ENCODE data around the gene HERC5.

HERC5 gene

DNA sequence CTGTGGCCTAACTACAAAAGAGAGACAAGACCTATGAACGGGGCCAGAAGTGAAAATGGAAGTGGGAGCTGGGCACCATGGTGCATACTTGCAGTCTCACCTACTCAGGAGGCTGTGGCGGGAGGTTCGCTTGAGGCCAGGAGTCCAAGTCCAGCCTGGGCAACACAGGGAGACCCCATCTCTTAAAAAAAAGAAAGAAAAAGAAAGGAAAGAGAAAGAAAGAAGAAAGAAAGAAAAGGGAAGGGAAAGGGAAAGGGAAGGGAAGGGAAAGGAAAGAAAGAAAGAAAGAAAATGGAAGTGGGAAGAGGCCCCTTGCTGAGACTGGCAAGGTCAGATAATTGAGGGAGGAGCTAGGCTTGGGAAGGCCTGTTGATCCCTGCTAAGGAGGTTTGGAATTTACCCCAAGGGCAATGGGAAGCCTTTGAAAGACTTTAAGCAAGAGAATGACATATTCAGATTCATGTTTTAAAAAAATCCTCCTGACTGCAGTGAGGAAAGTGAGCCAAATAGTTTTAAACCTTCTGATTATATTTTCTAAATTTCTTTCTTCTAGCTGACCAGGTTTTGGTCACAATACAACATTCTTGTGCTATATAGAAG lies 17.7 kb upstream of the HERC5 start:
- no peak for DNase-seq (ENCODE audit: low read depth)
- TF ChIP-seq, protein P1, sequence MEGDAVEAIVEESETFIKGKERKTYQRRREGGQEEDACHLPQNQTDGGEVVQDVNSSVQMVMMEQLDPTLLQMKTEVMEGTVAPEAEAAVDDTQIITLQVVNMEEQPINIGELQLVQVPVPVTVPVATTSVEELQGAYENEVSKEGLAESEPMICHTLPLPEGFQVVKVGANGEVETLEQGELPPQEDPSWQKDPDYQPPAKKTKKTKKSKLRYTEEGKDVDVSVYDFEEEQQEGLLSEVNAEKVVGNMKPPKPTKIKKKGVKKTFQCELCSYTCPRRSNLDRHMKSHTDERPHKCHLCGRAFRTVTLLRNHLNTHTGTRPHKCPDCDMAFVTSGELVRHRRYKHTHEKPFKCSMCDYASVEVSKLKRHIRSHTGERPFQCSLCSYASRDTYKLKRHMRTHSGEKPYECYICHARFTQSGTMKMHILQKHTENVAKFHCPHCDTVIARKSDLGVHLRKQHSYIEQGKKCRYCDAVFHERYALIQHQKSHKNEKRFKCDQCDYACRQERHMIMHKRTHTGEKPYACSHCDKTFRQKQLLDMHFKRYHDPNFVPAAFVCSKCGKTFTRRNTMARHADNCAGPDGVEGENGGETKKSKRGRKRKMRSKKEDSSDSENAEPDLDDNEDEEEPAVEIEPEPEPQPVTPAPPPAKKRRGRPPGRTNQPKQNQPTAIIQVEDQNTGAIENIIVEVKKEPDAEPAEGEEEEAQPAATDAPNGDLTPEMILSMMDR (conservative IDR thresholded peaks at IDR 0.05; ENCODE audit: low read depth, low read length) = no peak
- H3K4me3 ChIP-seq (ENCODE audit: low read depth, low read length) = no peak overlapping the region

GRCh38 chr4:88440146-88440545 lies 16.8 kb upstream of the HERC5 start:
- no peak overlapping the region for H3K4me3 ChIP-seq (ENCODE audit: low read depth, low read length)
- TF ChIP-seq, protein P1 (conservative IDR thresholded peaks at IDR 0.05; ENCODE audit: low read depth, low read length) = no peak
- DNase-seq (ENCODE audit: low read depth) = no peak

DNA sequence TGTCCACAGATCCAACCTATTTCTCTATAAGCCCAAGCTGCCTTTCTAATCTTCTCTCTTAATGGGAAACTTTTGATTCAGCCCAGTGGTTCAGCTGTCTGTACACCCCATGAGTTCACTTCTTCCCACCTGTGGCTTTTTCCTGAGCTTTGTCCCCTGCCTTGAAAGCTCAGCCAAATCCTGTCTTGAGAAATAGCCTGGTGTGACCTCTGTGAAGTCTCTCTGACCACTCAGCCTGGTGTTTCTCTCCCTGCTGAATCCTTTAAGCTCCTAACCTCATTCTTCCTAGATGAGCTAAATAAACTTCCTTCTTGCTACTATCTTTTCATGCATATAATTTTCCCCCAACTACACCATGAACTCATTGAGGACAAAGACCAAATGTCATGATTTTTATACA lies 15.2 kb upstream of the HERC5 start:
- no peak for DNase-seq (ENCODE audit: low read depth)
- TF ChIP-seq, protein P1 (conservative IDR thresholded peaks at IDR 0.05; ENCODE audit: low read depth, low read length) = no peak
- no peak overlapping the region for H3K4me3 ChIP-seq (ENCODE audit: low read depth, low read length)

DNA sequence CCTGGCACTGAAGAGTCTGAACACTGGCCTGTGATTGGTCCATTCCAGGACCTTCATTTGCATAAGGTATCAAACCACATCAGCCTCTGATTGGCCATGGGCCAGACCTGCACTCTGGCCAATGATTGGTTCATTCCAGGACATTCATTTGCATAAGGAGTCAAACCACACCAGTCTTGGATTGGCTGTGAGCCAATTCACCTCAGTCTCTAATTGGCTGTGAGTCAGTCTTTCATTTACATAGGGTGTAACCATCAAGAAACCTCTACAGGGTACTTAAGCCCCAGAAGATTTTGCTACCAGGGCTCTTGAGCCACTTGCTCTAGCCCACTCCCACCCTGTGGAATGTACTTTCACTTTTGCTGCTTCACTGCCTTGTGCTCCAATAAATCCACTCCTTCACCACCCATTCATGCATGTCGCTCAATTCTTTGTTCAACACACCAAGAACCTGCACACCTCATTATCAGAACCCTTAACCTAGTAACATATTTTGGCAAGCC lies 14.2 kb upstream of the HERC5 start:
- DNase-seq (ENCODE audit: low read depth) = no peak
- H3K4me3 ChIP-seq (ENCODE audit: low read depth, low read length) = no peak overlapping the region
- TF ChIP-seq, protein P1 (conservative IDR thresholded peaks at IDR 0.05; ENCODE audit: low read depth, low read length) = no peak

GRCh38 chr4:88443486-88443885 lies 13.4 kb upstream of the HERC5 start:
- DNase-seq (ENCODE audit: low read depth) = no peak
- H3K4me3 ChIP-seq (ENCODE audit: low read depth, low read length) = no peak overlapping the region
- TF ChIP-seq, protein P1 (conservative IDR thresholded peaks at IDR 0.05; ENCODE audit: low read depth, low read length) = no peak

DNA sequence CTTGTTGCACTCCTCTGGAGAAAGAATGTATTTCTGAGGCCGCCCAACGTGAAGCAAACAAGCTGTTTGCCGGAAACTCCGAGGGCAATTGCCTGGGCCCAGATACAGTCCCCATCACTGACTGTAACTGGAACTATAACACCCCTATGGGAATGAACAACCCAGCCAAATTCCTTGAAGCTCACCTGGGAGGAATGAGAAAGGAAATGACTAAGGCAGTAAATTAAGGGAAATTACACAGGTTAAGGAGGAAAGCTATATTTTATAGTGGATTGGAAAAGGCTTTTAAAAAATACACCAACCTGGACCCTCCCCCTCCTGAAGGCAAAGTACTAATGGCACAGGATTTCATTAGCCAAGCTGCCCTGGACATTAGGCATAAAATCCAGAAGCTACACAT lies 11.7 kb upstream of the HERC5 start:
- TF ChIP-seq, protein P1 (conservative IDR thresholded peaks at IDR 0.05; ENCODE audit: low read depth, low read length) = no peak
- DNase-seq (ENCODE audit: low read depth) = no peak
- H3K4me3 ChIP-seq (ENCODE audit: low read depth, low read length) = no peak overlapping the region

GRCh38 chr4:88446124-88446523 lies 10.8 kb upstream of the HERC5 start:
- TF ChIP-seq, protein P1 (conservative IDR thresholded peaks at IDR 0.05; ENCODE audit: low read depth, low read length) = no peak
- no peak overlapping the region for H3K4me3 ChIP-seq (ENCODE audit: low read depth, low read length)
- peak; percentile 44 for DNase-seq (ENCODE audit: low read depth)

Measured in choroid plexus epithelial cell (primary cell).